ENCODE data around the gene RARB. TPM values are rescaled to one million over a fixed set of nuclear protein-coding genes. Genes with fewer than 3 reads are reported as not detected.

Gene RARB
- total and polyA plus RNA-seq, 2 donors from 2014 or later, result 8.3 to 14.7 TPM

DNA sequence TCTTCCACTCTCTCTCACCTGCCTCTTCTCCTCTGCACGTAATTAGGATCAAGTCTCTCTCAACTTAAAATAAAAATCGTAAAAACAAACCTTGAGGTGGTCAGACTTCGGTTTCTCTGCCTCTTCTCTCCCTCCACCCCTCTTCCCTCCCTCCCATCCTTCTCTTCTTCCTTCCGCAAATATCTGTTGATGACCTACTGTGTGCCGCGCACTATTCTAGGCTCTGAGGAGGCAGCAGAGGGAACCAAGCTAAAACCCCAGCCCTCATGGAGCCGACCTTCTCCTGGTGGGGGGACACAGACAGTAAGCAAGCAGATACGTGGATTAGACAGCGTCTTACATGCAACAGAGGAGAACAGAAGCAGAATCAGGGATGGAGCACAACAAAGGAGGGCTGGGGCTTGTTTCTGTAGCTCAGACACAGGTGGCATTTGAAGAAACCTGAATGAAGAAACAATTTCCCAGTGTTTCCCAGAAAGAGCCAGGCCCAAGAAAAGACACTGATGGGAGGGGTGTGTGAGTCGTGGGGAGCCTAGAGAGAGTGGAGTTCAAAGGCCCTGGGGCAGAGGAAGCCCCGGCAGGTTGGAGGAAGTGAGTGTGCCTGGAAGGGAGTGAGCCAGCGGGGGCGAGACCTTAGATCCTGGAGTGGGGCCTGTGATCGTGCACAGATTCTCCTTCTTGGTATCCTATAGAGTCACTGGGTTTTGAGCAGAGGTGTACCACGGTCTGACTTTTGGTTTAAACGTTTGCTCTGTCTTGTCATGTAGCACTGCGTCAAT, 156.1 kb downstream of the RARB start:
- DNase-seq, result no peak
- intact Hi-C loops (cut with DNase I), result no loop called here

DNA sequence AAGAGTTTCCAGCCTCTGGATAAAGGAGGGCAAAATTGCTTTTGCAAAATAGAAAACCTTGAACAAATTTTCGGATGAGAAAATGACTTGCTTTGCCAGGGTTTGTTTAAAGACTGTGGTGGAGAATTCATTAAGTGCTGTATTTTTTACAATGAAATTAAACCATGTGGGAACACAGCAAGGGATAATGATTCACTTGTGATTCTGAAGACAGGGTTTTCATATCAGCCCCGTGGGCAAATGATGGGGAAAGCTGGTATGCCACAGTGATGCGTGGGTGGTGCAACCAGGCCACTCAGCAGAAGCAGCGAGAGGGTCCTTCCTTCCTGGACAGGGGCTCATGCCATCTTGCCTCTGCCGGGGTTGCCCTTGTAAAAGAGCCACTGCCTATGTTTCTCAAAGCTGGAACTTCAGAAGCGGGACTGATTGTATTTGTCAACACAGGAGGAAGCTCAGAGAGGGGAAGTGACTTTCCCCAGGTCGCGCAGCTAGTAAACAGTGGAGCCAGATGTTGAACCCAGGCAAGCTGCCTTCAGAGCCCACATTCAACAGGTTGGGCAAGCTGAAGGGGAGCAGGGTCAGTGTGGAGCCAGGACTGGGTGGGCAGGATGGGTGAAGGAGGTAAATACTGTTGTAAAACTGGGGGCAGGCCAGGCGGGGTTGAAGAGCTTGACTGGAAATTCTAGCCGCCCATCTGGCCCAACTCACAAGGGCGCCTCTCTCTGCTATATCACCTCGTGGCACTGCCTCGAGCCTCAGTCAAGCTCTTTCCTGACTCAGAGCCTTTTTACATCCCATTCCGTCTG, 157.5 kb downstream of the RARB start:
- H3K9me3 ChIP-seq (ENCODE audit: control insufficient read depth in 2 of 3, insufficient read depth in 1 of 3, low read length in 3 of 3), result no peaks in the 10 kb centered on the region
- H3K4me1 ChIP-seq (ENCODE audit: control insufficient read depth in 2 of 3, insufficient read depth in 2 of 3, low read depth in 1 of 3, low read length in 3 of 3), result no peaks in the 10 kb centered on the region
- H3K27me3 ChIP-seq (ENCODE audit: control insufficient read depth, insufficient read depth, low read length), result no peaks in the 10 kb centered on the region
- H3K4me3 ChIP-seq (ENCODE audit: low read length in 3 of 3), result no peak overlapping the region
- no peak overlapping the region for H3K27ac ChIP-seq (ENCODE audit: low read depth in 2 of 2, low read length in 2 of 2)
- no peak for FAIRE-seq
- intact Hi-C loops (cut with DNase I), result no loop called here
- peaks cover 3 to 21% (median 14%) of the 10 kb centered on the region in 3 donors for H3K36me3 ChIP-seq (ENCODE audit: control insufficient read depth in 2 of 3, insufficient read depth in 3 of 3, low read length in 3 of 3)
- TF ChIP-seq, protein P1, sequence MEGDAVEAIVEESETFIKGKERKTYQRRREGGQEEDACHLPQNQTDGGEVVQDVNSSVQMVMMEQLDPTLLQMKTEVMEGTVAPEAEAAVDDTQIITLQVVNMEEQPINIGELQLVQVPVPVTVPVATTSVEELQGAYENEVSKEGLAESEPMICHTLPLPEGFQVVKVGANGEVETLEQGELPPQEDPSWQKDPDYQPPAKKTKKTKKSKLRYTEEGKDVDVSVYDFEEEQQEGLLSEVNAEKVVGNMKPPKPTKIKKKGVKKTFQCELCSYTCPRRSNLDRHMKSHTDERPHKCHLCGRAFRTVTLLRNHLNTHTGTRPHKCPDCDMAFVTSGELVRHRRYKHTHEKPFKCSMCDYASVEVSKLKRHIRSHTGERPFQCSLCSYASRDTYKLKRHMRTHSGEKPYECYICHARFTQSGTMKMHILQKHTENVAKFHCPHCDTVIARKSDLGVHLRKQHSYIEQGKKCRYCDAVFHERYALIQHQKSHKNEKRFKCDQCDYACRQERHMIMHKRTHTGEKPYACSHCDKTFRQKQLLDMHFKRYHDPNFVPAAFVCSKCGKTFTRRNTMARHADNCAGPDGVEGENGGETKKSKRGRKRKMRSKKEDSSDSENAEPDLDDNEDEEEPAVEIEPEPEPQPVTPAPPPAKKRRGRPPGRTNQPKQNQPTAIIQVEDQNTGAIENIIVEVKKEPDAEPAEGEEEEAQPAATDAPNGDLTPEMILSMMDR (IDR thresholded peaks at IDR 0.05; ENCODE audit: borderline replicate concordance, extremely low read depth, insufficient read depth), result no peak
- H3K9ac ChIP-seq (ENCODE audit: low read length in 3 of 3), result no peak overlapping the region
- peak in 1 of 5 donors; percentile 4 for DNase-seq

More for the DNA sequence above, 156.1 kb downstream of the RARB start:
- TF ChIP-seq, protein P1 (IDR thresholded peaks at IDR 0.05; ENCODE audit: borderline replicate concordance, extremely low read depth, insufficient read depth), result no peak
- no peaks in the 10 kb centered on the region for H3K27me3 ChIP-seq (ENCODE audit: control insufficient read depth, insufficient read depth, low read length)
- peaks cover 3 to 21% (median 14%) of the 10 kb centered on the region in 3 donors for H3K36me3 ChIP-seq (ENCODE audit: control insufficient read depth in 2 of 3, insufficient read depth in 3 of 3, low read length in 3 of 3)
- H3K27ac ChIP-seq (ENCODE audit: low read depth in 2 of 2, low read length in 2 of 2), result no peak overlapping the region
- no peaks in the 10 kb centered on the region for H3K4me1 ChIP-seq (ENCODE audit: control insufficient read depth in 2 of 3, insufficient read depth in 2 of 3, low read depth in 1 of 3, low read length in 3 of 3)
- FAIRE-seq, result no peak
- no peak overlapping the region for H3K4me3 ChIP-seq (ENCODE audit: low read length in 3 of 3)
- H3K9ac ChIP-seq (ENCODE audit: low read length in 3 of 3), result no peak overlapping the region
- H3K9me3 ChIP-seq (ENCODE audit: control insufficient read depth in 2 of 3, insufficient read depth in 1 of 3, low read length in 3 of 3), result no peaks in the 10 kb centered on the region

DNA sequence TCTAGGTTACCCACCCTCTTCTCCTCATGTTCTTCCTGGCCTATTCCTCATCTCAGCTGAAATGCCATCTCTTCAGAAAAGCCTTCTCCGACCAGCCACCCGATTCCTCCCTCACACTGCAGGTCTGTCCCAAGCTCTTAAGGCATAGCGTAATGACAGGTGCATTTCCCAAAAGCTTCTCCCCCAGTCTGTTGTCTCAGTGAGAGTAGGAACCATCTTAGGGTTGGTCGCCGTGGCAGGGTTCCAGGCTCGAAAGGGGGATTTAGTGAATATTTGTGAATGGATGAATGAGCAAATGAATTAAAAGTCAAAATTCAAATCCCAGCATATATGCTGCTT, 158.1 kb downstream of the RARB start:
- H3K4me1 ChIP-seq (ENCODE audit: control insufficient read depth in 2 of 3, insufficient read depth in 2 of 3, low read depth in 1 of 3, low read length in 3 of 3), result no peaks in the 10 kb centered on the region
- DNase-seq (peak in 1 of 5 donors; percentile 4), FAIRE-seq (no peak)
- H3K9ac ChIP-seq (ENCODE audit: low read length in 3 of 3), result no peak overlapping the region
- H3K27ac ChIP-seq (ENCODE audit: low read depth in 2 of 2, low read length in 2 of 2), result no peak overlapping the region
- H3K9me3 ChIP-seq (ENCODE audit: control insufficient read depth in 2 of 3, insufficient read depth in 1 of 3, low read length in 3 of 3), result no peaks in the 10 kb centered on the region
- H3K4me3 ChIP-seq (ENCODE audit: low read length in 3 of 3), result no peak overlapping the region
- no peaks in the 10 kb centered on the region for H3K27me3 ChIP-seq (ENCODE audit: control insufficient read depth, insufficient read depth, low read length)
- intact Hi-C loops (cut with DNase I), result no loop called here
- TF ChIP-seq, protein P1 (IDR thresholded peaks at IDR 0.05; ENCODE audit: borderline replicate concordance, extremely low read depth, insufficient read depth), result no peak
- peaks cover 3 to 16% (median 9%) of the 10 kb centered on the region in 3 donors for H3K36me3 ChIP-seq (ENCODE audit: control insufficient read depth in 2 of 3, insufficient read depth in 3 of 3, low read length in 3 of 3)
